Measurements from ENCODE around the gene DNAH17.

DNAH17 gene

GRCh38 chr17:78494696-78495330 is 82.4 kb downstream of the DNAH17 start:
- DNase-seq, result no peak

GRCh38 chr17:78493853-78494695 is 83.1 kb downstream of the DNAH17 start:
- no peak for DNase-seq

- DNase-seq, result no peak
Observed at GRCh38 chr17:78493450-78493849, 83.7 kb downstream of the DNAH17 start.

GRCh38 chr17:78492116-78492799 is 84.9 kb downstream of the DNAH17 start:
- no peak for DNase-seq

DNA sequence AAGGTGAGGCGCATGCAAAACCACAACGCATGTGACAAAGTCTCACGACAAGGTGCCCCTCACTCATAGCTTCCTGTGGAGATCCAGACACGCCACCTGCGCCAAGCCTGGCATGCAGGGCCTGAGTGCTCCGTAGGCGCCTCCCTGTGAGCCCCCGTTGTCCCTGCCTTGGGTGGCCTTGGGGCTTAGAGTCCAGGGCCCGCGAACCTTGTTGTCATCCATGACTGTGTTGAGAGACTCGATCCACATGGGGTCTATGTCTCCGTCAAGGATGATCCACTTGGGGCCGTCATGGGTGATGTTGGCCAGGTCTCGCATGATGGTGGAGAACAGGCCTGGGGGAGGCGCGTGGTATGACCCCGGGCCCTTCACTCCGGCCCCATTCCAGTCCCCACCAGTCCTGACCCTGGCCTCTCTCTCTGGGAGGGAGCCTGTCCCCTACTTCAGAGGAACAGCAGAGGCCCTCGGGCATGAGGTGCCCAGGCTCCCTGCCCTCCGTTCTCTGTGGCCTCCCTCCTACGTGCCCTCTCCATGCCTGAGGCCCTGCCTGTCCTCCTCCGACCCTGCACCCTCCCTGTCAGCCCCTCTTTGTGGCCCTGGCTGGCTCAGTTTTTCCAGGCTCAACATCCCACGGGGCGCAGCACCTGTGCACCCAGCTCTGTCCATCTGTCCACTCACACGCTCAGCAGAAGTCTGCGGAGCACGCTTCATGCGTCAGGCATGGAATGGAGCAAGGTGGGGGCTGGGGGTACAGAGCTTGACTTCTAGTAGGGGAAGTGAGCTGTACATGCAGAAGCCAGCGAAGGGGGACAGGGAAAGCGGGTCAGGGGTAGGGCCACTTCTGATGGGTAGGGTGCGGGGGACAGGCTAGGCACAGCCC is 85.7 kb downstream of the DNAH17 start:
- DNase-seq, result no peak

GRCh38 chr17:78490673-78491072 is 86.5 kb downstream of the DNAH17 start:
- no peak for DNase-seq

DNA sequence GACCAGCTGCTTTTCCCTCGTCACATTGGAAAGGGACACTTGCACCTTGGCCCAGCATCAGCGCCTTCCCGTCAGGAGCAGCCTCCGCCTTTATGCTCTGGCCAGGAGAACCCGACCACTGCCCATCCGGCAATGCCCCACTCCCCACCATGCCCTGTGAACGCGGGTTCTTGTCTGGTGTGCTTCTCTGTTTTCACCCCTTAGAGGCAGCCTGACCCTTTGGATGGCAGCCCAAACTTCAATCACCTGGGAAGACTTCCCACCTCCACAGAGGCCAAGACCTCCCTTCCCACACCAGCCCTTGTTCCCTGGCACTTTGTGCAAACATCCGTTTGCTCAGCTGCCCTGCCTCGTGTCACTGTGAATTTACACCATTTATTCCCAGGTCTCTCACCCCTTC is 87.0 kb downstream of the DNAH17 start:
- no peak for DNase-seq

DNA sequence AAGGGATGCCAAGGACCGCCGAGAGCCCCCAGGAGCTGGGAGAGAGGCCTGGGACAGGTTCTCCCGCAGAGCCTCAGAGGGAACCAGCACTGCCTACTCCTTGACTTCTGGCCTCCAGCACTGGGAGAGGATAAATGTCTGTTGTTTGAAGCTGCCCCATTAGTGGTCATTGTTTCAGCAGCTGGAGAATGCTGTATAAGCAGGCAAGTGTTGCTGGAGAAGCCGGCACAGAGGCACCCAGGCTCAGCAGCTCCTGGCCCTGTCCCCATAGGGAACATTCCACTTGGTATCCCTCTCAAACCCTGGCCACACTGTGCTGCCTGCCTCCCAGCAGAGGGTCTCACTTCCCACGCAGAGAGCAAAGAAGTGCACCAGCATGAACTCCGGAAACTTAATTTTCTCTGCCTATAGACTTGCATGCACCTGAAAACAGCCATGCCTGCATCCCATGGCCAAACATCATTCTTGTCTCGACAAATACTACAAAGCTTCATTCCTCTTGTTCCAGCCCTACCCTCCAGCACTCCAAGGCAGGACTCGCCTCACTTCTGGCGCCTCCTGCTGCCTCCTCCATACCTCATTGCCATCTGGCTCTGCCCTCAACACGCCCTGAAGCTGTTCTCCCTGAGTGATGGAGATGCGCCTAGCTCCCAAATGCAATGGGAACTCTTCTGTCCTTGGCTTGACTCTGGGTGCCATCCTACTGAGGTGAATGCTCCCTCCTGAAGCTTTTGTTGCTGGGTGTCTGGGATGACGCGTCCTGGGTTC is 88.1 kb downstream of the DNAH17 start:
- DNase-seq, result no peak

DNA sequence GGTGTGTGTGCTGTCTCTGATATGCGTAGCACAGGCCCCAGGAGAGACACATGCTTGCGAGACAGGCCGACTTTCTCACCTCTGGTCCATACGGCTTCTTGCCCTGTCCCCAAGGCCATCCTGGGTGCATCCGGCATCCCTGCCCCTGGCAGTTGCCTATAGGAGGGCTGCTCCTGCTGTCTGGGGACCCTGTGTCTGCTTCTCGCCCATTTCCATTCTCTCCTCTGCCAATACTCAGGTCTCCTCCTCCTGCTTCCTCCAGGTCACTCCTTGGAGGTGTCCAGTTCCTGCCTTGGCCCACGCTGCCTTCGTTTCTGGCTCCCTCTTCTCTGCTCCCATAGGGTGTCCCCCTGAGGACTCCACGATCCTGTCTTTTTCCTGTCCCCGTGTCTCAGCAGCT is 89.0 kb downstream of the DNAH17 start:
- DNase-seq, result no peak

DNA sequence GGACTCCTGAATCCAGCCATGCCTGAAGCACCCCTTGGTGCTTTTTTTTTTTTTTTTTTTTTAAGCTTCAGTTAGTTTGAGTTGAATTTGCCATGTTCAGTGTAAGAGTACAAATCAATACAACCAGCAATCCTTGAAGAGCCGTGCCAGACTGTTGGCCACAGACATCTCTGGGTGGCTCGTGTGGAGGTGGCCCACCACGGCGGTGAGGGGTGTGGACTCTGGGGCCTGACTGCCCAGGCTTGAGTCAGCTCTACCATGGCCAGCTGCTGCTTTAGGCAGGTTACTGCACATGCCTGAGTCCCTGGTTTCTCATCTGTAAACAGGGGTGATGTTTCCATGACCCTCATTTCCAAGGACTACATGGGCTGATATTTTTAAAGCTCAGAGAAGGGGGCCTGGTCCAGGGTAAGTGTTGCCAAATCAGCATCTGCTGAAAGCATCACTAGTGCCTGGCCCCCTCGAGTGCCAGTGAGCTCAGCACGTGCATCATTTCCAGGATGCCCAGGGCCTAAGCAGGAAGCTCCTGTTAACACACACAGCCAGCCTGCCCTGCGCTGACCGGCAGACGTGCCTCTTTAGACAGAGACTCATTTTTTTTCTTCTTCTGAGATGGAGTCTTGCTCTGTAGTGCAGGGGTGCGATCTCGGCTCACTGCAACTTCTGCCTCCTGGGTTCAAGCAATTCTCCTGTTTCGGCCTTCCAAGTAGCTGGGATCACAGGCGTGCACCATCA is 90.1 kb downstream of the DNAH17 start:
- DNase-seq, result no peak

GRCh38 chr17:78486228-78486802 is 90.9 kb downstream of the DNAH17 start:
- no peak for DNase-seq

DNA sequence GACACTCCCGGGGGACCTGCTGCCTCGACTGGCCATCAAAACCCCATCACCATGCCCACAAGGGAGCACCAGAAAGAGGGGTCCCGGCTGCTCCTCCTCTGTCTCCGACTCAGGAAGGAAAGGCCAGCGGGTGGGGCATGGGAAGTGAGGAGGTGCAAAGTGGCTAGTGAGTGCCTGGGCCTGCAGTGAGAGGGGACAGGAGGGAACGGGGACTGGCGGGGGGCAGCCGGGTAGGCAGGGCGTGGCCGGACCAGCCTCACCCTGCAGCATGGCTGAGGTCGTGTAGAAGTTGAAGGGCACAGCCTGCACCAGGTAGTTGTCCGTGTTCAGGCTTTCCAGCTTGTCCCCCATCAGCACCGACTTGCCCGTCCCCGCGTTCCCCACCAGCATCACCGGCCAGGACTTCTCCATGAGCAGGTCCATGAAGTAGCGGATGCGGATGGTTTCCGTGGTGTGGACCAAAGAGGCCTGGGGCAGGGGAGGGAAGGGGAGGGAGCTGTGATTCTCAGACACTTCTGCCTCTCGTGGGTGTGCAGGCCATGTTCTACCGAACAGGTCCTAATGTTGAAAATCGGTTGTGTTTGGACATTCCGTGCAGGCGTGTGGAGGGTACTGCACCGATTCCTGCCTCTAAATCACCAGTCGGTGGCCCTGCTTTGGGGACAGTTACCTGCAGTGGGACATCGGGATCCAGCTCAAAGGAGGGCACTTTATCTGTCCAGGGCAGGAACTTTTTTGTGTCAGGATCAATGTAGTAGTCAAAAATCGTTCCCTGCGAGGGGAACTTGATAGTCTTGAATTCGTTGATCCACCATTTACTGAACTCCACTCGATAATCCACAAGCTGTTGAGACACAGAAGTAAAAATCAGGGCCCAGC is 91.7 kb downstream of the DNAH17 start:
- DNase-seq, result no peak

DNA sequence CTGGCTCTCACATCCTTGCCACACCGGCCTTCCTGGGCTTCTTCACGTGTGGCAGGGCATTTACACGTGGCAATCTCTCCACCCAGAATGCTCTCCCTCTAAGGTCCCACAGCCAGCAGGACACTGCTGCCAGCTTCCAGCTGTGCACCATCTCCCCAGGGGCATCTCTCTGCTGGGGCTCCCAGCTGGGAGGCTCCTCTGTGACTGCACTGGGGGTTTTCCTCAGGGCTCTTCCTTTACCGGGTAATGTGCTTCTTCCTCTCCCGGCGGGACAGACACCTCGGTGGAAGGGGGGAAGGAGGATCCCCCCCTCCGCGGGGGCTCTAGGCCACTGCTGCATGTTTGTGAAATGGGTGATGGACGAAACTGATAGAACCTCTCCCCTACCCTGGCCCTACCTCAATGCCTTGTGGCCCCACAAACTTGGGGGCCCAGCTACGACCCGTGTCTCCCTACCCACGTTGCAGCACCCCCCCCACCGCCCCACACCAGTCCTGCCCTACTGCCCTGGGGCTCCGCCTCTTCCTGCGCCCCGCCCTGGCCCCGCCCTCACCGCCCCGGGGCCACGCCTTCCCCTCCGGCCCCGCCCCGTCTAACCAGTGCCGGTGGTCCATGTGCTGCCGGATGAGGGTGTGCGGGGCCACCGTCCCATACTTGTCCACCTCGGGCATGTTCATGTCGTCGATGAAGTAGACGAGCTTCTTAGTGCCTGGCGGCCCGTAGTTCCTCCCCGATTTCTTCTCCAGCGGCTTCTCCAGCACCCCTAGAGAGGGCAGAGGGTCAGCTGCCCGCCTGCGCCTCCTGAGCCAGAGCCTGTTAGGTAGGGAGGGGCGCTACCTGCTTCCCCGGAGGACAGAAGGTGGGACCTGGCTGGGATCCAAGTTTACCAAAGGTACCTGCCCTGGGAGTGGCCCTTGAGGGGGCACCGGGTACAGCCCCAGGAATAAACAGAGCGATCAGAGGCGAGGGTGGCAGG is 92.6 kb downstream of the DNAH17 start:
- DNase-seq, result no peak

- DNase-seq, result no peak
Observed at GRCh38 chr17:78479369-78479768, 97.8 kb downstream of the DNAH17 start.

DNA sequence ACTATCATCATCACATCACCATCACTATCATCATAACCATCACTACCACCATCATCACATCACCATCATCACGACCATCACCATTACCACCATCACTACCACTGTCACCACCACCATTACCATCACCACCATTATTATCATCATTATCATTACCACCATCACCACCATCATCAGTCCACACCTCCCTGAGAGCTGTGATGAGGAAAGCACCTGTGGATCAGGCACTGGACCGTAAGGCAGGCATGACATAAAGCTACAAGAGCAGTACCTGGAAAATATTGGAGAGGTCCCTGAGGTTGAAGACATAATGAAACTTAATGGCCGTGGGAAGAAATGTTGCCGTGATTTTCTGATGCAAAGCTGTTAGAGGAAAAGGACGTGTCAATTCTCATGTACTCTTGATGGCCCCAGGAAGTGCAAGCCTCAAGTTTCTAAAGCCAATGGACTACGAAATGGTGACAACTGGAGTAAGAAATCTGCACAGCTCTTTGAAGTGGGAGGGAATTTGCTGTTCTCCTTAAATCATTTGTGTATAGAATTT is 98.4 kb downstream of the DNAH17 start:
- no peak for DNase-seq

GRCh38 chr17:78477913-78478756 is 99.1 kb downstream of the DNAH17 start:
- no peak for DNase-seq

DNA sequence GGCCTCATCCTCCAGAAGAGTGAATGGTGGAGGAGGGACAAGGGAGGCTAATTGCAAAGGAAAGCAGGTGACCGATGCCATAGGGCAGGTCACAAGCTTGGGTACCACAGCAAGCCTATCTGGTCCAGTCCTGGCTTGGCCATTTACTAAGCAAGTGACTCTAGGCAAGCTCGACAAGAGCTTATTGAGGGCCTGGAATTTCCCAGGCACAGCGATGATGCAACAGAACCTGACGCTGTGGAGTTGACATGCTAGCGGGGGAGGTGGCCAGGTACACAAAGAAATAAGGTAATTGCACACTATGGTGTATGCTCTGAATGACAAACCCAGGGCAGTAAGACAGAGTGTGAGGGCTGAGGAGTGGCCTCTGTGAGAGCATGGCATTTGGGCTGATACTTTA is 100.2 kb downstream of the DNAH17 start:
- no peak for DNase-seq
